SK-N-SH (cell line): ENCODE data around the gene CDC73. TPM values are rescaled to one million over a fixed set of nuclear protein-coding genes. Genes with fewer than 3 reads are reported as not detected.

Experiments used
- CTCF ChIA-PET: fragments of 300-600, 350-600 bp; formaldehyde crosslinking; extraction: SDS; loops from one replicate; lab custom pipeline; 2021; lab: Yijun Ruan, JAX
- POLR2A ChIA-PET: fragments of 350-600 bp; sonication (Branson Sonifier 250); formaldehyde crosslinking; extraction: SDS; loops from one replicate; lab custom pipeline; 2020; ENCODE audit warnings: antibody characterized with exemption, inconsistent platforms; lab: Yijun Ruan, JAX
- DNase-seq: peaks from one replicate; pipeline ENCODE4 v3.0.0; 2012
- H2AFZ ChIP-seq: fragments of 200-600 bp; sonication (generic); 2 replicates; pipeline ENCODE4 v1.8.1; 2016; ENCODE audit warnings: antibody characterized with exemption, mild to moderate bottlenecking, low read depth
- H3F3A ChIP-seq: fragments of 200-600 bp; sonication (generic); replicated peaks from 2 replicates; pipeline ENCODE3; 2016; ENCODE audit warnings: antibody characterized with exemption, mild to moderate bottlenecking; ENCODE audit not compliant: insufficient read depth
- H3K27ac ChIP-seq, 2 experiments: fragments of 200-500 bp in 1 of 2; fragments of 200-600 bp in 1 of 2; sonication (Bioruptor generic) in 1 of 2; sonication (generic), shearing (Covaris generic) in 1 of 2; 2 replicates each; pipeline versions ENCODE4 v1.5.1 to v1.6.1; 2014 to 2016; ENCODE audit warnings: low read depth in 2 of 2, inconsistent platforms in 1 of 2, low read length in 1 of 2, mild to moderate bottlenecking in 1 of 2, mixed read lengths in 1 of 2
- H3K27me3 ChIP-seq: fragments of 200-600 bp; sonication (generic), shearing (Covaris generic); 2 replicates; pipeline ENCODE4 v1.6.1; 2016; ENCODE audit warnings: mixed run types; ENCODE audit not compliant: insufficient read depth
- H3K36me3 ChIP-seq, 2 experiments: fragments of 200-500 bp in 1 of 2; fragments of 200-600 bp in 1 of 2; sonication (Bioruptor generic) in 1 of 2; sonication (generic) in 1 of 2; replicated peaks in 1 of 2; 2 replicates each; pipeline versions ENCODE3 to v1.5.1; 2014 to 2016; ENCODE audit warnings: low read length in 1 of 2, mild to moderate bottlenecking in 1 of 2; ENCODE audit not compliant: insufficient read depth in 2 of 2, control insufficient read depth in 1 of 2
- H3K4me1 ChIP-seq, 2 experiments: fragments of 200-500 bp in 1 of 2; fragments of 200-600 bp in 1 of 2; sonication (Bioruptor generic) in 1 of 2; sonication (generic), shearing (Covaris generic) in 1 of 2; 2 replicates each; pipeline versions ENCODE4 v1.5.1 to v1.6.1; 2014 to 2016; ENCODE audit warnings: low read depth in 1 of 2, low read length in 1 of 2, mixed run types in 1 of 2; ENCODE audit not compliant: insufficient read depth in 2 of 2, control insufficient read depth in 1 of 2
- H3K4me2 ChIP-seq: fragments of 200-600 bp; sonication (generic), shearing (Covaris generic); 2 replicates; pipeline ENCODE4 v1.6.1; 2017; ENCODE audit warnings: mixed run types
- H3K4me3 ChIP-seq, 2 experiments: fragments of 200-500 bp in 1 of 2; fragments of 200-600 bp in 1 of 2; sonication (Bioruptor generic) in 1 of 2; sonication (generic), shearing (Covaris generic) in 1 of 2; 2 replicates each; pipeline versions ENCODE4 v1.5.1 to v1.8.1; 2014 to 2016; ENCODE audit warnings: low read depth in 2 of 2, inconsistent platforms in 1 of 2, low read length in 1 of 2, mild to moderate bottlenecking in 1 of 2, mixed read lengths in 1 of 2, moderate library complexity in 1 of 2
- H3K79me2 ChIP-seq: fragments of 200-600 bp; sonication (generic); 2 replicates; pipeline ENCODE4 v1.8.1; 2017; ENCODE audit warnings: mild to moderate bottlenecking; ENCODE audit not compliant: insufficient read depth
- H3K9ac ChIP-seq: fragments of 200-600 bp; sonication (generic); 2 replicates; pipeline ENCODE4 v1.6.1; 2017; ENCODE audit warnings: mixed run types
- H3K9me2 ChIP-seq: fragments of 200-600 bp; sonication (generic); 2 replicates; pipeline ENCODE4 v1.6.1; 2017; ENCODE audit warnings: mixed run types
- H3K9me3 ChIP-seq: fragments of 200-600 bp; sonication (generic); 2 replicates; pipeline ENCODE4 v1.6.1; 2017; ENCODE audit warnings: mixed run types, mild to moderate bottlenecking, moderate library complexity
- H4K20me1 ChIP-seq: fragments of 200-600 bp; sonication (generic); 2 replicates; pipeline ENCODE4 v1.6.1; 2017; ENCODE audit warnings: mild to moderate bottlenecking, mixed run types; ENCODE audit not compliant: insufficient read depth
- EZH2phosphoT487 ChIP-seq: fragments of 200-600 bp; sonication (generic); IDR thresholded peaks from 2 replicates; pipeline ENCODE4 v1.6.1; 2017; ENCODE audit warnings: low read depth, mixed run types, mild to moderate bottlenecking, antibody characterized with exemption, moderate library complexity, borderline replicate concordance
- FOSL2 ChIP-seq: IDR thresholded peaks from 2 replicates; pipeline ENCODE4 v1.4.0; 2012; ENCODE audit warnings: low read depth, mild to moderate bottlenecking, moderate library complexity, borderline replicate concordance
- FOXJ3 ChIP-seq: sonication (generic); formaldehyde crosslinking; IDR thresholded peaks from 2 replicates; pipeline ENCODE4 v1.5.1; 2020; ENCODE audit warnings: mild to moderate bottlenecking, missing genetic modification reagents
- GABPA ChIP-seq: IDR thresholded peaks from 2 replicates; pipeline ENCODE4 v1.4.0; 2012; ENCODE audit warnings: low read depth, mild to moderate bottlenecking
- GATA2 ChIP-seq: sonication (generic); formaldehyde crosslinking; IDR thresholded peaks from 2 replicates; pipeline ENCODE4 v1.5.0; 2020; ENCODE audit warnings: mild to moderate bottlenecking, missing genetic modification reagents
- JUND ChIP-seq: IDR thresholded peaks from 2 replicates; pipeline ENCODE4 v1.4.0; 2012
- MEF2A ChIP-seq: IDR thresholded peaks from 2 replicates; pipeline ENCODE4 v1.4.0; 2012; ENCODE audit warnings: low read depth, borderline replicate concordance
- MXI1 ChIP-seq: IDR thresholded peaks from 2 replicates; pipeline ENCODE4 v1.6.1; 2012; ENCODE audit warnings: mild to moderate bottlenecking, low read depth, low read length, improper control_type of control experiment
- NFIC ChIP-seq: IDR thresholded peaks from 2 replicates; pipeline ENCODE4 v1.4.0; 2012; ENCODE audit warnings: borderline replicate concordance
- NRF1 ChIP-seq: IDR thresholded peaks from 2 replicates; pipeline ENCODE4 v1.6.1; 2012; ENCODE audit warnings: low read depth, mild to moderate bottlenecking, low read length
- POLR2AphosphoS5 ChIP-seq: IDR thresholded peaks from 2 replicates; pipeline ENCODE4 v1.6.1; 2012; ENCODE audit warnings: low read depth, low read length
- RAD21 ChIP-seq: IDR thresholded peaks from 2 replicates; pipeline ENCODE4 v1.6.1; 2012; ENCODE audit warnings: mild to moderate bottlenecking, low read length
- RCOR1 ChIP-seq: fragments of 150-350 bp; IDR thresholded peaks from 2 replicates; pipeline ENCODE4 v1.6.1; 2017; ENCODE audit warnings: antibody characterized with exemption, low read length
- RXRA ChIP-seq: IDR thresholded peaks from 2 replicates; pipeline ENCODE4 v1.4.0; 2012; ENCODE audit warnings: low read depth, mild to moderate bottlenecking, borderline replicate concordance
- TCF12 ChIP-seq: IDR thresholded peaks from 2 replicates; pipeline ENCODE4 v1.4.0; 2012
- TEAD4 ChIP-seq: IDR thresholded peaks from 2 replicates; pipeline ENCODE4 v1.4.0; 2012; ENCODE audit warnings: mild to moderate bottlenecking, borderline replicate concordance; ENCODE audit not compliant: insufficient read depth
- whole genome bisulfite sequencing: methylation state at CpG from one replicate; pipeline ENCODE4 v1.1.6; 2017; ENCODE audit warnings: low lambda C conversion rate; 5-methylcytosine and 5-hydroxymethylcytosine counted together
- polyA plus RNA-seq, 3 experiments: library from polyadenylated mRNA; depleted of rRNA; stranded (reverse); fragments of >200 nt; gene quantifications; 2 replicates each; pipeline ENCODE4 v1.2.3, GENCODE V29; 2012
- TF ChIP-seq, protein P1 (sequence below): IDR thresholded peaks from 2 replicates; pipeline ENCODE4 v1.6.1; 2012; ENCODE audit warnings: mild to moderate bottlenecking, low read depth, low read length, moderate library complexity
- TF ChIP-seq, protein P2 (sequence below): IDR thresholded peaks from 2 replicates; pipeline ENCODE4 v1.4.0; 2012; ENCODE audit warnings: low read depth, borderline replicate concordance
- TF ChIP-seq, protein P3 (sequence below): IDR thresholded peaks from 2 replicates; pipeline ENCODE4 v1.4.0; 2012; ENCODE audit warnings: low read depth

CDC73 gene
- polyA plus RNA-seq, 1 of the 3 experiments (the other 2 are of a cell fraction), result 13.4 TPM

DNA sequence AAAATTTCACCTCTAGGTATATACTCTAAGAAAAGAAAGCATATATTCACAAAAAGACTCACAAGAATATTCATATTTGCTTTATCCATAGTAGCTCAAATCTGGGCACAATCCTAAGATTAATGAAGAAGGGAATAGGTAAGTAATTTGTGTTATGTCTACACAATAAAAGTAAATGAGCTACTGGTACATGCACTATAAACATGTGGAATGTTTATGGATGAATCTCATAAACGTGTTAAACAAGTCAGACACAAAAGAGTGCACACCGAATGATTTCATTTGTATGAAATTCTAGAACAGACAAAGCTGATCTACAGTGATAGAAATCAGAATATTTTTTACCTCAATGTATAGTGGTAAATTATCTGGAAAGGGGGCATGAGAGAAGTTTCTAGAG is 179.9 kb downstream of the CDC73 start:
- Histone ChIP-seq H3K4me2 (no peak overlapping the region), H4K20me1 (no peaks in the 10 kb centered on the region), H3F3A (no peaks in the 10 kb centered on the region), H3K27ac (no peak overlapping the region), H3K27me3 (no peaks in the 10 kb centered on the region), H3K9me2 (no peaks in the 10 kb centered on the region), H3K36me3 (no peaks in the 10 kb centered on the region), H3K4me1 (no peaks in the 10 kb centered on the region), H3K4me3 (no peak overlapping the region), H3K9ac (no peak overlapping the region), H2AFZ (no peak overlapping the region), H3K9me3 (no peaks in the 10 kb centered on the region), H3K79me2 (no peaks in the 10 kb centered on the region)
- POLR2A ChIA-PET, result no interaction called here
- TF ChIP-seq GATA2 (CRISPR knock-in tag) (no peak), MEF2A (no peak), NFIC (no peak), NRF1 (no peak), FOSL2 (no peak), POLR2AphosphoS5 (no peak)
- WGBS, result 57% methylated on average over 2 of the region's 2 CpGs
- CTCF ChIA-PET, result no interaction called here
- no peak for DNase-seq

DNA sequence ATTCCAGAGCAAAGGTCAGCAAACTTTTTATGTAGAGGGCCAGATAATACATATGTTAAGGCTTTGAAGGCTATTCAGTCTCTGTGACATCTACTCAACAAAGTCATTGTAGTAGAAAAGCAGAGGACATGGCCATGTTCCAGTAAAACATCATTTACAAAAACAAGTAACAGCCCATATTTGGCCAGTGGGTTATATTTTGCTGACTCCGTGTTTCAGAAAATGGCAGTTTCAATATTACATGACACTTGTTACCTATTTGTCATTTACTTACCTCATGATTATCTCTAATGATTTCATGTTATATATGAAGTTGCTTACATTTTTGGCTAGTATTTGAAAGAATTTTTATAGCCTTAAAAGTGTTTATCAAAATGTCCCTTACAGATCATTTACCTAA is 182.0 kb downstream of the CDC73 start:
- H3K9me3 ChIP-seq, result no peaks in the 10 kb centered on the region
- 59% methylated on average over 1 of the region's 1 CpG for WGBS

More for the DNA sequence above, 182.0 kb downstream of the CDC73 start:
- POLR2A ChIA-PET, result no interaction called here
- Histone ChIP-seq H2AFZ (no peak overlapping the region), H3K27ac (no peak overlapping the region), H3K27me3 (no peaks in the 10 kb centered on the region), H3K4me1 (no peaks in the 10 kb centered on the region), H3K36me3 (no peaks in the 10 kb centered on the region), H3K79me2 (no peaks in the 10 kb centered on the region), H3K9ac (no peak overlapping the region), H3F3A (no peaks in the 10 kb centered on the region), H3K4me3 (no peak overlapping the region), H3K4me2 (no peak overlapping the region), H4K20me1 (no peaks in the 10 kb centered on the region), H3K9me2 (no peaks in the 10 kb centered on the region)
- no peak for TF ChIP-seq RCOR1
- no peak for TF ChIP-seq MXI1
- TF ChIP-seq FOXJ3 (CRISPR knock-in tag), result no peak
- no peak for TF ChIP-seq POLR2AphosphoS5
- TF ChIP-seq, protein P1, sequence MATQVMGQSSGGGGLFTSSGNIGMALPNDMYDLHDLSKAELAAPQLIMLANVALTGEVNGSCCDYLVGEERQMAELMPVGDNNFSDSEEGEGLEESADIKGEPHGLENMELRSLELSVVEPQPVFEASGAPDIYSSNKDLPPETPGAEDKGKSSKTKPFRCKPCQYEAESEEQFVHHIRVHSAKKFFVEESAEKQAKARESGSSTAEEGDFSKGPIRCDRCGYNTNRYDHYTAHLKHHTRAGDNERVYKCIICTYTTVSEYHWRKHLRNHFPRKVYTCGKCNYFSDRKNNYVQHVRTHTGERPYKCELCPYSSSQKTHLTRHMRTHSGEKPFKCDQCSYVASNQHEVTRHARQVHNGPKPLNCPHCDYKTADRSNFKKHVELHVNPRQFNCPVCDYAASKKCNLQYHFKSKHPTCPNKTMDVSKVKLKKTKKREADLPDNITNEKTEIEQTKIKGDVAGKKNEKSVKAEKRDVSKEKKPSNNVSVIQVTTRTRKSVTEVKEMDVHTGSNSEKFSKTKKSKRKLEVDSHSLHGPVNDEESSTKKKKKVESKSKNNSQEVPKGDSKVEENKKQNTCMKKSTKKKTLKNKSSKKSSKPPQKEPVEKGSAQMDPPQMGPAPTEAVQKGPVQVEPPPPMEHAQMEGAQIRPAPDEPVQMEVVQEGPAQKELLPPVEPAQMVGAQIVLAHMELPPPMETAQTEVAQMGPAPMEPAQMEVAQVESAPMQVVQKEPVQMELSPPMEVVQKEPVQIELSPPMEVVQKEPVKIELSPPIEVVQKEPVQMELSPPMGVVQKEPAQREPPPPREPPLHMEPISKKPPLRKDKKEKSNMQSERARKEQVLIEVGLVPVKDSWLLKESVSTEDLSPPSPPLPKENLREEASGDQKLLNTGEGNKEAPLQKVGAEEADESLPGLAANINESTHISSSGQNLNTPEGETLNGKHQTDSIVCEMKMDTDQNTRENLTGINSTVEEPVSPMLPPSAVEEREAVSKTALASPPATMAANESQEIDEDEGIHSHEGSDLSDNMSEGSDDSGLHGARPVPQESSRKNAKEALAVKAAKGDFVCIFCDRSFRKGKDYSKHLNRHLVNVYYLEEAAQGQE, result no peak
- no peak for TF ChIP-seq RAD21
- TF ChIP-seq, protein P2, sequence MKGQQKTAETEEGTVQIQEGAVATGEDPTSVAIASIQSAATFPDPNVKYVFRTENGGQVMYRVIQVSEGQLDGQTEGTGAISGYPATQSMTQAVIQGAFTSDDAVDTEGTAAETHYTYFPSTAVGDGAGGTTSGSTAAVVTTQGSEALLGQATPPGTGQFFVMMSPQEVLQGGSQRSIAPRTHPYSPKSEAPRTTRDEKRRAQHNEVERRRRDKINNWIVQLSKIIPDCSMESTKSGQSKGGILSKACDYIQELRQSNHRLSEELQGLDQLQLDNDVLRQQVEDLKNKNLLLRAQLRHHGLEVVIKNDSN, result no peak
- TF ChIP-seq, protein P3, sequence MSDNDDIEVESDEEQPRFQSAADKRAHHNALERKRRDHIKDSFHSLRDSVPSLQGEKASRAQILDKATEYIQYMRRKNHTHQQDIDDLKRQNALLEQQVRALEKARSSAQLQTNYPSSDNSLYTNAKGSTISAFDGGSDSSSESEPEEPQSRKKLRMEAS, result no peak
- TF ChIP-seq JUND, result no peak
- TF ChIP-seq TEAD4, result no peak
- TF ChIP-seq GABPA, result no peak
- no peak for TF ChIP-seq GATA2 (CRISPR knock-in tag)
- TF ChIP-seq RXRA, result no peak
- TF ChIP-seq EZH2phosphoT487, result no peak
- TF ChIP-seq TCF12, result no peak
- no peak for DNase-seq
- CTCF ChIA-PET, result no interaction called here
